Calu3 (cell line): ENCODE measurements around the gene STAT5B. TPM values are rescaled to one million over a fixed set of nuclear protein-coding genes. Genes with fewer than 3 reads are reported as not detected.

Experiments used
- BruUV-seq: library from RNA; stranded (reverse); fragments of 400-500 nt; replicated peaks from 2 replicates; lab custom pipeline; 2021; lab: Mats Ljungman, UMichigan
- CTCF ChIA-PET: fragments of 300-600 bp; sonication (Branson Sonifier 250); formaldehyde crosslinking; loops from one replicate; lab custom pipeline; 2022; ENCODE audit warnings: antibody characterized with exemption; lab: Charles Lee
- DNase-seq: peaks from one replicate; pipeline ENCODE4 v3.0.0; 2022
- H3K27ac Mint-ChIP-seq: one replicate; pipeline ENCODE4 v1.8.0; 2022; ENCODE audit warnings: mixed read lengths; ENCODE audit not compliant: unreplicated experiment
- H3K27me3 Mint-ChIP-seq: one replicate; pipeline ENCODE4 v1.8.0; 2022; ENCODE audit warnings: mixed read lengths; ENCODE audit not compliant: unreplicated experiment
- H3K36me3 Mint-ChIP-seq: one replicate; pipeline ENCODE4 v1.8.0; 2022; ENCODE audit warnings: mild to moderate bottlenecking, moderate library complexity, mixed read lengths; ENCODE audit not compliant: insufficient read depth, unreplicated experiment
- H3K4me1 Mint-ChIP-seq: one replicate; pipeline ENCODE4 v1.8.0; 2022; ENCODE audit warnings: mild to moderate bottlenecking, low read depth, mixed read lengths; ENCODE audit not compliant: unreplicated experiment
- H3K4me3 Mint-ChIP-seq: one replicate; pipeline ENCODE4 v1.8.0; 2022; ENCODE audit warnings: mild to moderate bottlenecking, low read depth, moderate library complexity, mixed read lengths; ENCODE audit not compliant: unreplicated experiment
- H3K9me3 Mint-ChIP-seq: one replicate; pipeline ENCODE4 v1.8.0; 2022; ENCODE audit warnings: low read depth, mixed read lengths; ENCODE audit not compliant: unreplicated experiment
- intact Hi-C: fragments of 100-400 bp; cut with micrococcal nuclease; formaldehyde crosslinking; loops from one replicate; pipeline ENCODE4 v1.10.0; 2022; ENCODE audit not compliant: unreplicated experiment
- total RNA-seq: library from RNA; stranded (reverse); gene quantifications from 2 replicates; pipeline ENCODE4 v1.2.3, GENCODE V29; 2022
- TF ChIP-seq, protein P1 (sequence below): fragments of 200-600 bp; IDR thresholded peaks from one replicate; pipeline ENCODE4 v1.8.0; 2022; ENCODE audit warnings: antibody characterized with exemption; ENCODE audit not compliant: unreplicated experiment

The STAT5B gene
- total RNA-seq, 1 experiment from 2014 or later = 45.8 TPM

DNA sequence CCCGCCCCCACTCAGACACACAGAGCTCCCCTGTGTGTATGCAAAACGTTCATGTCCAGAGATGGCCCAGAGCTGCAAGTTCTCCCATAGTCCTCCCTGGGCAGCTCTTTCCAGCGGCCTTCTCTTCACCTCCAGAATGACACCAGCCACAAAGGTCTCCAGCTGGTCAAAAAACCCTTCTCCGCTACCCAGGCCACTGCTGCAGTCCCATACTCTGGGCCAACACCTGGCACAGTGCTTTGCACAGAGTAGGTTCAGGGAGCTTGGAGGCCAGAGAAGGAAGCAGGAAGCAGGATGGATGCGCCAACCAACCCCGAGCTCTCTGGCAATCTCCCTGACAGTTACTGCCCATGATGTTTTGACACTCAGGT is 1.1 kb upstream of the STAT5B start:
- Mint-ChIP-seq H3K4me3 (peak overlapping the region; percentile 76), H3K27ac (peak overlapping the region; percentile 93), H3K27me3 (no peaks in the 10 kb centered on the region), H3K9me3 (no peaks in the 10 kb centered on the region), H3K36me3 (peaks cover 24% of the 10 kb centered on the region), H3K4me1 (peaks cover 39% of the 10 kb centered on the region)
- CTCF ChIA-PET = interaction anchor here (0.6 to 1.0 kb wide), 7 partner anchors 8 to 257 kb away, joined by 3 to 8 read pairs (median 3); no protein-coding TSS in a partner anchor
- no TSS peak for BruUV-seq
- DNase-seq = no peak
- intact Hi-C loops = loop anchor here (10.0 kb wide), 1 partner anchor 143 kb away; no protein-coding TSS in a partner anchor
- TF ChIP-seq, protein P1, sequence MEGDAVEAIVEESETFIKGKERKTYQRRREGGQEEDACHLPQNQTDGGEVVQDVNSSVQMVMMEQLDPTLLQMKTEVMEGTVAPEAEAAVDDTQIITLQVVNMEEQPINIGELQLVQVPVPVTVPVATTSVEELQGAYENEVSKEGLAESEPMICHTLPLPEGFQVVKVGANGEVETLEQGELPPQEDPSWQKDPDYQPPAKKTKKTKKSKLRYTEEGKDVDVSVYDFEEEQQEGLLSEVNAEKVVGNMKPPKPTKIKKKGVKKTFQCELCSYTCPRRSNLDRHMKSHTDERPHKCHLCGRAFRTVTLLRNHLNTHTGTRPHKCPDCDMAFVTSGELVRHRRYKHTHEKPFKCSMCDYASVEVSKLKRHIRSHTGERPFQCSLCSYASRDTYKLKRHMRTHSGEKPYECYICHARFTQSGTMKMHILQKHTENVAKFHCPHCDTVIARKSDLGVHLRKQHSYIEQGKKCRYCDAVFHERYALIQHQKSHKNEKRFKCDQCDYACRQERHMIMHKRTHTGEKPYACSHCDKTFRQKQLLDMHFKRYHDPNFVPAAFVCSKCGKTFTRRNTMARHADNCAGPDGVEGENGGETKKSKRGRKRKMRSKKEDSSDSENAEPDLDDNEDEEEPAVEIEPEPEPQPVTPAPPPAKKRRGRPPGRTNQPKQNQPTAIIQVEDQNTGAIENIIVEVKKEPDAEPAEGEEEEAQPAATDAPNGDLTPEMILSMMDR = no peak

- TF ChIP-seq, protein P1 = no peak
- Mint-ChIP-seq H3K27me3 (no peaks in the 10 kb centered on the region), H3K4me3 (peak overlapping the region; percentile 76), H3K36me3 (peaks cover 24% of the 10 kb centered on the region), H3K9me3 (no peaks in the 10 kb centered on the region), H3K4me1 (peaks cover 39% of the 10 kb centered on the region), H3K27ac (peak overlapping the region; percentile 93)
- peak; percentile 85 for DNase-seq
- CTCF ChIA-PET = interaction anchor here (0.6 to 1.0 kb wide), 7 partner anchors 8 to 257 kb away, joined by 3 to 8 read pairs (median 3); no protein-coding TSS in a partner anchor
- intact Hi-C loops = loop anchor here (10.0 kb wide), 1 partner anchor 142 kb away; no protein-coding TSS in a partner anchor
- BruUV-seq = no TSS peak
Measured at GRCh38 chr17:42276609-42277341, 584 bp upstream of the STAT5B start.

DNA sequence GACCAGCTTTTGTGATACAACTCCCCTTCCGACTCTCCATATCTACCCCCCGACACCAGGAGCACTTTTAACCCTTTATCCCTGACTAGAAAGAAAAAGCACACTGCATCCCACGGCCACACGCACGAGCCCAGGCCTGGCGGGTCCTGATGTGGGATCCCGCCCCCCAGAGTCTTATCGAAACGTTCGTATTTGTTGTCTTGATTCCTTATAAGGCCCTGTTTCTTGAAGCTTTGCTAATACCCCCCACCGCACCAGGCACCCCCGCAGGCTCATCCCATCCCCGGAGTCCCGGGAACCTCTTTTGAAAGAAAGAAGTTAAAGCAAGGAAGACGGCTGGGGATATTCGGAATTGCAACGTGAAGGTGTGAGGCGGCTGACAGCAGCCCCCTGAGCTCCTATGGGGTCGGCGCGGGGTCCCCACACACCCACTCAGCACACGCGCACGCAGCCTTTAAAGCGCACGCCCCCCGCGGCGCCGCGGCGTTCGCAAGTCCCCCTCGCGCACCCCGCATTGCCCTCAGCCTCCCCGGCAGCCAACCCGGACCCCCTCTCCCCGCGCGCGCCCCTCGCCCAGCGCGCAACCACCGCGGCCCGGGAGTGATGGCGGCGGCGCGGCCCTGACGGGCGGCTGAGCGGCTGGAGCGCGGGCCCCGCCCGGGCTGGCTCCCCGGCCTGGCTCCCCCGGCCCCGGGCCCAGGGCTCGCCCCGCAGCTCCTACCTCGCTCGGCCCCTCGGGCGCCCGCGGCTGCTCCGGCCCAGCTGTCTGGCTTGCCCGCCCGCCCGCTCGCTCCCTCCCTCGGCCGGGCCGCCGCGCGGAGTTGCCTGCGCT is 448 bp downstream of the STAT5B start:
- H3K4me1 Mint-ChIP-seq = peaks cover 39% of the 10 kb centered on the region
- peak overlapping the region; percentile 76 for H3K4me3 Mint-ChIP-seq
- no TSS peak for BruUV-seq
- intact Hi-C loops = loop anchor here (10.0 kb wide), 1 partner anchor 141 kb away; no protein-coding TSS in a partner anchor
- CTCF ChIA-PET = interaction anchor here (0.5 kb wide), 1 partner anchor 38 kb away, joined by 3 read pairs; no protein-coding TSS in a partner anchor
- peak overlapping the region; percentile 7 for H3K27ac Mint-ChIP-seq
- no peak for DNase-seq
- H3K9me3 Mint-ChIP-seq = no peaks in the 10 kb centered on the region
- H3K27me3 Mint-ChIP-seq = no peaks in the 10 kb centered on the region
- TF ChIP-seq, protein P1 = no peak
- peaks cover 24% of the 10 kb centered on the region for H3K36me3 Mint-ChIP-seq

- Mint-ChIP-seq H3K4me3 (peak overlapping the region; percentile 76), H3K36me3 (peaks cover 24% of the 10 kb centered on the region), H3K27me3 (no peaks in the 10 kb centered on the region), H3K4me1 (peaks cover 39% of the 10 kb centered on the region), H3K27ac (peak overlapping the region; percentile 7), H3K9me3 (no peaks in the 10 kb centered on the region)
- intact Hi-C loops = loop anchor here (10.0 kb wide), 1 partner anchor 140 kb away; no protein-coding TSS in a partner anchor
- no peak for DNase-seq
- TF ChIP-seq, protein P1 = no peak
- no TSS peak for BruUV-seq
- CTCF ChIA-PET = no interaction called here
Measured at GRCh38 chr17:42274812-42275526, 1.2 kb downstream of the STAT5B start.
